Glomerular endothelial cell (primary cell): Measurements from ENCODE around the gene CADPS. TPM values are rescaled to one million over a fixed set of nuclear protein-coding genes. Genes with fewer than 3 reads are reported as not detected.

Source experiments
- DNase-seq: peaks from one replicate; pipeline ENCODE4 v3.0.0-alpha.2; 2011; ENCODE audit warnings: low read depth, low spot score; ENCODE audit errors: extremely low read depth
- total RNA-seq: library from RNA; depleted of rRNA; stranded (reverse); fragments of >200 nt; gene quantifications from 2 replicates; pipeline ENCODE4 v1.2.3, GENCODE V29; 2015

CADPS gene
- total RNA-seq, 1 donor from 2014 or later: not detected

DNA sequence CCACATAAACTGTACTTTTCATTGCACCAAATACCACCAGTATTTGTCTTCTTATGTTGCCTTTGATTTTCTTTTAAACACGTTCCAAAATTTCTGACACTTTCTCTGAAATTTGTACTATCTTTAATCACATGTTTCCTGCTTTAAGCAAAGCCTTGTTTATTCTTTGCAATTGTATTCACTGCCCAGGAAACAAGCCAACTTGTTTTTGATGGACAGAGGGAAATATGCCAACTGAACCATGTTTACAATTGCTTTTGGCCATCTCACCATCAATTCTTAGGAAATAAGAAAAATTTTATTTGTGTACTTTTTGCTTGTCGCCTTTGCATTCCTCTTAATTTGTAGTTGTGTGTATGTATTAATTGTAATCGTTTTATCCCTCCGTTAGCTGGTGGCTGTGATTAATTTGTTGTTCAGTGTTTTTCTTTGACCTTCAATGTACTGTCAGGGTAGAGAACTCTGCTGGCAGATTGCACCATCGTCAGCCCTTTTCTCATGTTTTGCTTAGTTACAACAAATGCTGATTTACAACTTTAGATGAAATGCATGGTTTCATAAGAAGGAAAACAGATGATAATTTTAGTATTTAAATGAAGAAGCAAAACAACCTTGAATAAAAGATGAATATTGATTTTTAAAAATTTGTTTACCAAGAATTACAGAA lies 482.5 kb downstream of the CADPS start:
- DNase-seq: no peak

DNA sequence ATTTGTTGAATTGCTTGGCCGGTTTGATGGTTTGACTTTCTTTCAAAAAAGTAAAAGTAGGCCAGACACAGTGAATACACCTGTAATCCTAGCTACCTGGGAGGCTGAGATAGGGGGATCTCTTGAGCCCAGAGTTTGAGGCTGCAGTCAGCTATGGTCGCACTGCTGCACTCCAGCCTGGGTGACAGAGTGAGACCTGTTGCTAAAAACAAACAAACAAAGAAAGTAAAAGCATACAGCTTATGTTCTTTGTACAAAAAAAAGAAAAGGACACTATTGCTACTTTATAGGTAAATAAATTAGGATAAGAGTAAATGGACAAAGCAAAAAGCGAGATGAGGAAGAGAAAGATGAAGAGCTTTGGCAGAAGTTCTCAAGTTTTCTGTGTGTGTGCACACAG lies 488.0 kb downstream of the CADPS start:
- no peak for DNase-seq

DNA sequence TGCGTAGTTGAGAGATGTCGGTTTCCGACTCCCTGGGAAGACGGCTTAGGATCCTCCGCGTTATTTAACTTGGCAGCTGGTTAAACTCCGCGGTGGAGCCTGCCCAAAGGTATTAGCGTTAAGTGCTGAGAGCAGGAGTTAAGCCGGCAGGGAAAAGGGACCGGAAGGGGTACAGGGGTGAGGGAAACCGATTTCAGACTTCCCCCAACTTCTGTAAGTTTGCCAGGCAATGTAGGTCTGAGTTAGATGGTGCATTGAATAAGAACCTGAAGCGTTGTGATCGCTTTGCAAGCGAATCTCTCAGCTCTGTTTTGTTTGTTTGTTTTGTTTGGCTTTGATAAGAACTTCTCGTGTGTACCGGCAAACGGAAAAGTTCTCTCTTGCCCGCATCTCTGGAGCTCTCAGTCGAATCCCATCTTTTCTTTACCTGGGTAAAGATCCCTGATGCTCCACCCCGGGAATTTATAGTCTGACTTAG lies 495.9 kb downstream of the CADPS start:
- DNase-seq: no peak

DNA sequence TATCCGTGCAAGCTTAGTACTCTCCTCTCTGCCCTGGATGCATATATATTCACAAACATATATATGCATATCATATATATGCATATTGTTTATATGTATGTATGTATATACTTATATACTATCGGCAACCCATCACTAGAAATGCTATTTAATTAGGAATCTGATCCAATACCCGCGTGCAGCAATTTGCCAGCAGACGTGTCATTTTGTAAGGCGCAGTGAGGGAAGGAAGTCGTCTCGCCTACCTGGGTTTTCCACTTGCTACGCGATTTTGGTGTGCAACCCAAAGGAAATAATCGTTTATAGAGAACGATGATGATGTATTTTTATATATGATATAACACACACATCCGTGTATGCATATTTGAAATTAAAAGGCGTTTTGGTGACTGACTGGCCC lies 496.3 kb downstream of the CADPS start:
- no peak for DNase-seq

DNA sequence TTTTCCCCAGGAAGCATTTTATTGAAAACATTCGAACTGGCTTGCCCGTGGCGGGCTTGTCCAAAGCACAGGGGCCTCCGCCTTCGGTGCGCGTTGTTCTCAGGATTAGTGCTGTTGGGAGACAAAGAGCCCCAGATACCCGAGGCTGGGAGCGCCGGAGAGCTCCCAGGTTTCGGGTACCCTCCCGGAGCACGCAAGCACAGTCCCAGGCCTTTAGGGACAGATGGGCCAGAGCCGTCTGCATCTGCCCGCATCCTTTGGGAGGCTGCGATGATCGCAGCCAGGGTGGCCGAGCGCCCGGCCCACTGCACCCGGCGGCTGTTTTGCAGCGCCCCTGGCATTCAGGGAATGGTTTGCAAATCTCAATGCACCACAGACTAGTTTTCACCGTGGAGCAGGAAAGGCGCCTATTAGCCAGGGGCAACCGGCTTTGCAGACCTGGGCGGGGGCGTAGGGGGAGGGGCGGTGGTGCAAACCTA lies 496.9 kb downstream of the CADPS start:
- DNase-seq: no peak

DNA sequence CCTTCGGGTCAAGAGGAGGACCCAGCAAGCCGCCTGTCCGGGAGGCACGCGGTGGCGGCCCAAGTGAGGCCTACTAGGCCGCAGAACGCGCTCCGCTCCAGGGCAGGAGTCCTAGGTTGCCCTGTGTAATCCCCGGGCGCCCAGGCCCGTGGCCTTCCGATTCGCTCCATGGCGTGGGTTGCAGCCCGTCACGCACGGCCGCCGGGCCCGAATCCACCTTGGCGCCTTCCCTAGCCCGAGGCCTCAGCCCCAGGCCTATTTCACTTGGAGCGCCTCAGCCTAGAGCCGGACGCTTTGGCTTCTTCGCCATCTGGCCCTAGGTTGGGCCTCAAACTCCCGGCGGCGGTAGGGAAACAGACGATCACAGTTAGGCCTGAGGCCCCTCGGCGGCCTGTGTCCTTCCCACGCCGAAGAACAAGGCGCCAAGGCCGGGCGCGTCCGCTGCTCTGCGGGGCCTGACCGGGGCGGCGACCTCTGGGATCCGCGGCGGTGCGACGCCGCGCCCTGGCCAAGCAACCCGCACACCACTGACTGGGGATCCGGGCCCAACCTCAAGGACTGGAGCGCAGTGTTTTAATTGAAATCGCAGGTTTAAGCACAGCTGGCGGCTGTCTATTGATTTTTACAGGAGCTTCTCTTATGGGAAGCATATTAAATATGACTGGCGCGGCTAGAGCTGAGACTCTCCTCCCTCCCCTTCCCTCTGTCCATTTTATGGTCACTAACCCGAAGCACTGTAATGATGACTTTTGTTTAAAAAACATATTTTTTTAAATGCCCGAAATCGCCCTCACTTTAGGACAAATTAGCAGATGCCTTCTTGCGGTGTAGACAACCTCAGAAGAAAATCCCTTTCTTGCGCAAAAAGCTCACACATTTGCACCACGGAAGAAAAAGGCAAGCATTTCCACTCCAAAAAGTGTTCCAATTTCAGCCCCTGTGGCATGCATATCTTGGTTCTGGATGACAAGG lies 498.0 kb downstream of the CADPS start:
- no peak for DNase-seq

DNA sequence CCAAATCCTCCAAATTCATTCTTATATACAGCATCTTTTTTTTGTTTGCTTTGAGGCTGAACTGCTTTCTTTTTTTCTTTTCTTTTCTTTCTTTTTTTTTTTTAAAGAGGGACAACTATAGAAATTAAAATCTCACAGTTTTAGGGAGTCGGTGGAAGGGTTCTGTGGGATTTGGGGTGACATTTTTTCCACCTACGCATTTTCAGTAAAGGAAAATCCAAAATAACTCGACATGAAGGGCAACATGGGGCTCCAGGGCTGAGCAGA lies 498.8 kb downstream of the CADPS start:
- no peak for DNase-seq

DNA sequence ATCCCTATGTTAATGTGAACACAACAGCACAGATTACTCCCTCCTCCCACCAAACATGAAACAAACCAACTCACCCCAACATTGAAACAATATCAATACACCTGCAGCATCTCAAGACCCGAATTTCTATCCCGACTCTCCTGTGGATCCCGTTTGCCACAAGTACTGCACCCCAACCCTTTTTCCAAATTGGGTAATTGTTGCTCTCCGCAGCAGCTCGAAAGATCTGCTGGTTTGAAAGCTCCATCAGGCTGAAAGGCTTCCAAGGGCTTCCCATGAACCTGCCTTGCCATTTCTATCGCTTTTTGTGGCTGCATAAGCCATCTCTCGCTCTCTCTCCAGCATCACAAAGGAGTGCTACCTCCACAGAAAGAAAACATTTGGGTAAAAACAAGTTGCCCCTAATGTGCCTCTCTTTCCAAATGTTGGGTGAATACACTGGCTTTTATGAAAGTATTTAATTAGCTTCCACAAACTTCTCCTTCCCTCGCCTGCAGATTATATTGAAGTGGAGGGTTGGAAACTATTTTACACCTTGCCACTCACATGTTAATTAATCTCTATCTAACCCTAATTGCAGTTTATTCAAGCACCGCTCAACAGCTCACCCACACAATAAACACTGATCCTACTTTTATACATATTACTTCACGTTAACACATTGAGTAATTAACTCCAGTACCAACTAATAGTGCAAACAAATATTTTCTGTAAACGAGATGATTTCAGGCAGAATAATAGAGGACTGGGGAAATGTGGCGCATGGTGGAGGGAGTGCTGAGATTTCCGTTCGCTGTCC lies 499.4 kb downstream of the CADPS start:
- DNase-seq: no peak

DNA sequence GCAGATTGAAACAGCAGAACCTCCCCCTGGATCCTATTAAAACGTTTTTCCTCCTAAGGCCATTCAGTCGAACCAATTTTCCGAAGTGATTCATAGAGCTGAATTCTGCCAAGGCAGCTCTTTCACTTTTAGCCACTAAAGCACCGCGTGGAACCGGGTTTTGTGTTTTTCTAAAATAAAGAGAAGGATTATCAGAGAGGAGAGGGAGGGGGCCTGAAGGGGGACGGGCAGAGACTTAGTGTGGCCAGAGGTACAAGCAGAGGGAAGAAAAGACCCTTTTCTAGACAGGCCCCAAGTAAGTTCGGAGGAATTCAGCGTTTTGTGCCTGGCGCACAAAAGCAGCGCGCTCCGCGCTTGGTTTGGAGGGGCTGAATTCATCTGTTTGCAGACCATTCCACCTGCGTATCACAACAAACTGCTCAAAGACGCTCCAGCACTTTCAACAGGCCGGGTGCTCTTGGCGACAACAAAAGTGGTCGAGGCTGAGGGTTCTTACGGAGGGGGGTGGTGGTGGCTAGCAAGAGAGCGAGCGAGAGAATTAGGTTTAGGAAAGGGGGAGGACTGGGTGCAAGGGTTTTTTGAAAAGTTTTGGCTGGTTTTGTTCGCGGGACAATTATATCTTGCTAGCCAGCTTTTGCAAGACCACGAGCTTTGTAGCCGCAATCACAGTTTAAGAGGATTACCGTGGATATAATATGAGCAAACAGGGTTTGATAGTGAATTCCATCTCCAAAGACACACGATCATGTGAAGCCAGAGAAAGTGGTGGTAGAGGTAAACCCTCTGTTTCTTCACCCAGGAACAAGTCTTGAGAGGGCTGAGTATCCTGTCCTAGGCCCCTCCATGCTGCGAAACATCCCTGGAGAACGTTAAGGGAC lies 500.6 kb downstream of the CADPS start:
- no peak for DNase-seq

DNA sequence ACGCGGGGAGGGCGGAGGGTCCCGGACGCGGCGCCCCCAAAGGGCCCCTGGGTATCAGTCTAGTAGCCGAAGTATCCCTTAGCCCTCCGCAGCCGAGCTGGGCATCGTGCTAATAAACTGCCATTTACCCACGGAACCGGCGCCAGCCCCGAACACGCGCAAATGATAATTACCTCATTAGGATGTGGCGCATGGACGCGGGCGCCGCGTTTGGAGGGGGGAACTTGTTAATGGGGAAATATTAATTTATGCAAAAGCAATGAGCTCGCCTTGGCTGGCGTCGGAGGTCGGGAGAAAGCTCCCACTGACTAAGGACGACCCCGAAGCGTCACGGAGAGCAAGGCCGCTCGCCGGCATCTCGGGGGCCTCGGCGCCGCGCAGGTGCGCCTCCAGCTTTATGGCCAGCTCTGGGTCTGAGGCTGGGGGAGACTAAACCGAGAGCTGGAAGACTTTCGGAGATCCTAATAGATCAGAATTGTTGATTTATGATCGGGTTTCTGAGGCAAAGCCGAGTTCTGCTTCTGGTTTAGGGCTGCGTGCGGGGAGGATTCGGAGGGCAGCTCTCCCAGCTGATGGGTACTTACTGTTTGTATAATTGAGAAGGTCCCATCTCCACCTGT lies 501.4 kb downstream of the CADPS start:
- DNase-seq: no peak

DNA sequence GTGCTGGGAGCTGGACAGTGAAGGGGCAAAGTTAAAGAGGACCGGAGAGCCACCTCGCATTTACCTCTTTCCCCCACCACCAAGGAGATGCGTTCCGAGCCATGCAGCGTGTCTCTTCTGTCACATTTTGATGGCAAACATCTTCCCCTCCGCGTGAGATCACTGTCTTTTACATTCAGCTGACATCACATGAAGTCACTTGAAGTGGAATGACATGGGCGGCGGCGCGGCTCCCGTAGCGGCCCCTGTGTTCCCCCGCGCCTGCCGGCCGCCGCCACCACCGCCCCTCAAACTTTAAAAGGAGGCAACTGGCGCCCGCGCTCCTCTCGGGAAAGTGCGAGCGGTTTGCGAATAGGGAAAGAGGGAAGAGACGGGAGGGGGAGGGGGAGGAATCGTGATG lies 502.0 kb downstream of the CADPS start, which contains the start of gene FEZF2:
TSS of gene FEZF2 (minus strand) at position 336 of the 400 bp plus-strand sequence. CDS start 682 bp downstream, outside the sequence.
- DNase-seq: no peak

DNA sequence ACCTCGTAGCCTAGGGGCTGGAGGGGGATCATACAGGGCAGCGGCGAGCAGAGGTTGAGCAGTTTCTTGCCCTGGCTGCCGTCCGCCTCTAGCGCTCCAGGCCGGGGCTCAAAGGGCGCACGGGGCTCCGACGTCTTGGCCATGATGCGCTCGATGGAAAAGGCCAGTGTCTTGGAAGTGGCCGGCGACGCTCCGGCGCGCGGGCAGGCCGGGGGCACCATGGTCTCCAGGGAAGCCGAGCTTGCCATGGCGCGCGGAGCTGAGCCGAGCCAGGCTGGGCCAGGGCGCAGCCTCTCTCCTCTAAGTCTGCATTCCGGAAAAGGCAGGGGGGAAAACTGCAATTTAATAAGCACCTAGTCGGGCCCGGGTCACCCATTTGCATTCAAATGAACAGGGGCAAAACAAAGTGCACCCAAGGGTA lies 502.6 kb downstream of the CADPS start:
- DNase-seq: no peak

DNA sequence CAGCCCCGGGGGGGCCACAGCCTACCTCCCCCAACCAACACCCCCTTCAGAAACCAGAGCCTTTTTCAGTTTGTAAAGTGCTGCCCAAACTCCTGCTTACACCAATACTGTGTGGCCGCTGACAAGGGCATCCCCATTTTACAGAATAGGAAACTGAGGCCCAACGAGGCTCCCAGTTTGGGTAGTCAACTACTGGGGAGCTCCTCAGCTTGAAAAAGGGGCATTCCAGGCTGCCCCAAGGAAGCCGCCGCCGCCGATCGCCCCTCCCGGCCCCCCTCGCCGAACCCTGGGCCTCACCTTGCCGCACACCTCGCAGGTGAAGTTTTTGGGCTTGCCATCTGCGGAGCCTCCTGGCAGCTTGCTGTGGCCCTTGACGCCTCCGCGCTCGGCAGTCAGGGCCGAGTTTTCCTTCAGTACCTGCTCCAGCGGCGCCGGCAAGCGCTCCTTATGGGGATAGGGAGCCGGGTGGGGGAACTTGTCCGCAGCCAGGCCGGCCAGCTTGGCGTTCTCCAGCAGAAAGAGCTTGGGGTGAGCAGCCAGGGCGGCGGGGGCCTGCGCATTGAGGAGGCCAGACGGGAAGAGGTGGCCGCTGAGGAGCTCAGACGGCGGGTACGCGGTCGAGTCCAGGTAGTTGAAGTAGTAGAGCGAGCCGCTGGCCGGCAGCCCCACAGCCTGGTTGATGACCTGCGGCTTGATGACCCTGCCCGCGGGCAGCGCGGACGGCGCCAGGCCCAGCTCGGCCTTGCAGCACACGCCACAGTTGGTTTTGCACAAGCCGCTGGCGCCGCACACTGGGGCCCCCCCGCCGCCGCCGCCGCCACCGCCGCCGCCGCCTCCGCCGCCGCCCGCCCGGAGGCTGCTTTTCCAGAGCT lies 503.3 kb downstream of the CADPS start:
- no peak for DNase-seq

DNA sequence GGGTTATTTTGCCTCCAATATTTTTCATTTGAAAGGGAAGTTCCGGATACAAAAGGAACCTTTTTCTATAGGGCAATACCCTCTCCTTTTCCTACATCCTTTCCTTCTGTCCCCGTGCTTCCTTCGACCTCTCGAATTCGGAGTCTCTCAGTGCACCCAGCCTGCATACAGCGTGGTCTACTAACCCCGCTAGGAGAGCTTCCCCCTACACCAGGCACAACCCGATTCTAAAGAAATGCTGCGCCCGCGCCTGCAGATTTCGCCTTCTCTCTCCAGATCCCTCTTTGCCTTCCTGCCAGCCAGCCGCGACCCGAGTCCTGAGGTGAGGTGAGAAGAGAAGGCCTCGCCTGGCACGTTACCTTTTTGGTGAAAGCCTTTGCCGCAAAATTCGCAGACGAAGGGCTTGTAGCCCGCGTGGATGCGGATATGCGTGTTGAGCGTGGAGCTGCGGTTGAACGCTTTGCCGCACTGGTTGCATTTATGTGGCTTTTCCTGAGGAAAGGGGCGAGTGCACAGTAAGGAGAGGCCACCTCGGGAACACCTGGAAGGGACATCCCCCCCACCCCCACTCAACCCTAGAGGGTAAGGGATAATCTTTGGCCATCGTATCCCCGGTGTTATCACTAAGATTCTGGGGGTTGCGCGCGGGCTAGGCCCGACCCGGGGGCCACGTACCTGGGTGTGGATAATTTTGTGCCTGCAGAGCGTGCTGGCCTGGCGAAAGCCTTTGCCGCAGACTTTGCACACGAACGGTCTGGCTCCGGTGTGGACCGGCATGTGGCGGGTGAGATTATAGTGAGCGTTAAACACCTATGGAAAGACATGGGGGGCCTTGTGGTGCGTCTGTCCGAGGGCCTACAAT lies 504.1 kb downstream of the CADPS start:
- no peak for DNase-seq

DNA sequence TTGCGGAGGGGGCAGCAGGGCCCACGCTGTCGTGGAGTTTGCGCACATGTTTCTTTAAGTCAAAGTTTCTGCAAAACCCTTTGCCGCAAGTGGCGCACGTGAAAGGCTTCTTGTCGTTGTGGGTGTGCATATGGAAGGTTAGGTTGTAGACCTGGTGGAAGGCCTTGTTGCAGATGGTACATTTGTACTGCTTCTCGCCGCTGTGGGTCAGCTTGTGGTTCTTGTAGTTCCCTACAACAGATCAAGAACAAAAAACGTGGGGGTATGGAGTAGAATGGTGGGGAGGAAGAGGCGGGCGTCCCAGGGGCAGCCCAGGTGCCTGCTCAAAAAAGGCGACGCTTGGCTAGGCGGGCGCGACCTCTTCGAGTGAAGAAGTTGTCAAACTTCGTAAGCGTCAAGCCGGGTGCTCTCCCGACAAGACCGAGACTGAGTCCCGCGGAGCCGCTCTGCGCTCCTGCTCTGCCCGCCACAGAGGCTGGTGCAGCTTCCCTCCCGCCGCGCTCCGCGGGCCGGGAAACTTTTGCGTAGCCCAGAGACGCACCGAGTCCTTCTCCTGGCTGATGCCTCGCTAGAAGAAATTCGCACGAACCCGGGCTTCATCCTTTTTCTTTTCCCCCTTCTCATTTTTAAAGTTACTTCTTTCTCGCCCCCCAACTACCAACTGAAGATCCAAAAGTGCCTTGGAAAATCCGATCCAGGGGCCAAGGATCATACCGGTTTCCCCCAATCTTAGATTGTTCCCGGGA lies 504.9 kb downstream of the CADPS start:
- DNase-seq: no peak

DNA sequence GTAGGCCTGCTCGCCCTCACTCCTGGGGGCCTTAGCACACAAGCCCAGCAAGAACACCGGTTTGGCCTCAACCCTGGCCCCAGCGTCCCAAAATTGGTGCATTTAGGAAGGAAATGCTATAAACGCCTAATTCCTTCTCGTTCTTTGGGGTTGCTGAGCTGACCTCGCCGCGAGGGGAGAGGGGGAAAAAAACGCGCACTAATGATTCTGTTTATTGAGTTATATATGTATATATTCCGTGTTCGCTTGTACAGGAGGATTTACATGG lies 505.8 kb downstream of the CADPS start:
- DNase-seq: no peak

DNA sequence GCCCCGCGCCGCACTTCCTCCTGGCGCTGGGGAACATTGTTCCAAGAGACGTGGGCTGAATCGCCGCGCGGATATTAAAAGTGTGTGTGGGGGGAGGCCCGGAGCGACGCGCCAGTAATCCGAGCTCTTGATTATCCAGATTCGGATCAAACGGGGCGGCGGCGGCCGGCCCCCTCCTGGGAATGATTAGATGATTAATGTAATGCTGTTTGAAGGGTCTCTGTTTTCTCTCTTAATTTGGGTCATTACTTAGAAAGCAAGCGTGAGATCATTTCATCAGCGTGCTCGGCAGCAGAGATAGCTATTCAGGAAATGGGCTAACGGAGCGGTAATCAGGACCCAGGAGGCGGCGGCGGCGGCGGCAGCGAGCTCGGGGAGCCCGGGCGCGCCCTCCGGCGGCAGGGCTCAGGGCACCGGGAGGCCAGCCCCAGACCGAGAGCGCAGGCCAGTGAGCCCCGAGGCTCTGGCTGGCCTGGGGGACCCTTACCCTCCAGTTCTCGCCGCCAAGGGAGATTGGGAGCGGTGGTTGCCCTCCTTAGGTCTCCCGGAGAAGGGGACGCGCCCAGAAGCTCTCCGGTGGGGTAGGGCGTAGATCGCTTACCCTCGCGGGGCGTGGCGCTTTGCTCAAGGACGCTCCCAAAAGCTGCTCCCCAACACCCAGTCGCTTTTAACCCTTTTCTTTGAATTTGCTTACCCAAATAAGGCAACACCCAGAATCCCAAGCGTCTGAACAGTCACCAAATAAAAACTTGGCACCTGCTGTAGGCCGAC lies 506.3 kb downstream of the CADPS start:
- DNase-seq: no peak
